HG03354 (cell line): ENCODE results near the gene HUS1.
"Not testable (repeated sequence)": the region's sequence is repeated elsewhere in the genome, so short reads cannot be mapped to it uniquely, and the experiment has no call there.

ENCODE experiments used
- ATAC-seq: cut with Tn5 transposase; IDR thresholded peaks from one replicate; pipeline ENCODE4 v1.9.1; 2021; ENCODE audit warnings: mild to moderate bottlenecking; ENCODE audit not compliant: unreplicated experiment, poor library complexity, severe bottlenecking

The HUS1 gene

GRCh38 chr7:47979145-47979831 lies at the start of gene HUS1:
Gene HUS1, minus strand, starts transcription at chr7:47979615. Its CDS starts 96 bp downstream, at chr7:47979519.
- ATAC-seq: peak; percentile 99

GRCh38 chr7:48028938-48029337 lies 49.5 kb upstream of the HUS1 start, which contains the start of gene SUN3:
Gene SUN3, minus strand, starts transcription at chr7:48029107. Its CDS starts 169 bp downstream, at chr7:48028938.
- ATAC-seq: no peak

- no peak for ATAC-seq
Measured at GRCh38 chr7:48025624-48026023, 46.2 kb upstream of the HUS1 start.

DNA sequence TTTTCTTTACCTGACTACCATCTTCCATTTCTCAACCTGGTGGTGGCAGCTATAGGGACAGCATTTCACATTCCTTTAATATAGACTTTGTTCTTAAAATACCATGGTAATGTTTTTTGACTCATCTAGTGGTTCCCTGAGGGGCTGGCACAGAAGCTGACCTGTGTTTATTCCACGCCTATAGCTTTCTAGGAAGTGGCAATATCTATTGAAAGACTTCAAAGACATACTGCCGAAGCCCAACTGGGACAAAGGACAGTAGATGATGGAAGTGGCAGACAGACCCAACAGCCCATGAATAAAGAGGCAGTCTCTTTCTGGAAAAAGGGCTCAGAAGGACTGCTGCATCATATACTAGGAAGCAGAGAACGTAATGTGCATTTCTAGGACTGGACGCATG lies 38.3 kb upstream of the HUS1 start:
- ATAC-seq: no peak

- ATAC-seq: no peak
Measured at GRCh38 chr7:48016641-48017040, 37.2 kb upstream of the HUS1 start.

DNA sequence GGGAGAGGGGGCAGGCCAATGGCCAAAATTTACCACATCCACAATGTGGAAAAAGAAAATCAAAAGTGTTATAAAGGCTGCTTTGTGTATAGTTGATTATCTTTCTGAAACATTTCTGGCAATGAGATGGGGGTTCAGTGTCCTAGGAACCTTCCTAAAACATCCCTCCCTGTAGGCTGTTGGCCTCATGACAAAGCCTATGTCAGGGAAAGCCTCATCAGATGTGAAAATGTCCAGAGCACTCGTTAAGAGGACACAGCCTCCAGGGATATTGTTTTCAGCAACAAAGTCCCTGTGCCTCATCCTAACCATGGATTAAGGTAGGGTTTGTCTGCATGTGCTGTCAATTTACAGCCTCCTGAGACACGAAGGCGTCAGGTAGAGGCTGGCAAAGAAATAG lies 32.5 kb upstream of the HUS1 start:
- ATAC-seq: no peak

- ATAC-seq: no peak
Measured at GRCh38 chr7:48011323-48011722, 31.9 kb upstream of the HUS1 start.

DNA sequence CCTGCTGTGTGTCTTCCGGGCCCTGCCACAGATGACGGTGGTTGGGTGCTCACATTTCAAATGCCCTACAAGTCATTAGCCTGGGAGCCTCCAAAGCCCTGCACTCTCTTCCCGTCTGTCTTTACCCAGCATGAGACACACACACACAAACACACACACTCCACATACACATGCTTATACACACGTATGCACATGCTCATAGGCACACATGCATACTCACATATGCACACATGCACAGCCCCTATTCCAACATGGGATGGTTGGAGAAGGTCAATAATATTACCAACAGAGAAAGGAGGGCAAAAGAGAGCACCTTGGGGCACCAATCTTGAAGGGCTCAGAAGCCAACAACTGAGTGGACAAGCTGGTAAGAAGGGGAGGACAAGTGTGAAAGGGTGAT lies 30.5 kb upstream of the HUS1 start:
- no peak for ATAC-seq

GRCh38 chr7:48009257-48009656 lies 29.8 kb upstream of the HUS1 start:
- ATAC-seq: no peak

- ATAC-seq: no peak
Measured at GRCh38 chr7:48006866-48007265, 27.5 kb upstream of the HUS1 start.

GRCh38 chr7:48004638-48005037 lies 25.2 kb upstream of the HUS1 start:
- ATAC-seq: peak; percentile 46

- ATAC-seq: no peak
Measured at GRCh38 chr7:48004032-48004431, 24.6 kb upstream of the HUS1 start.

GRCh38 chr7:48000164-48000563 lies 20.7 kb upstream of the HUS1 start:
- ATAC-seq: not testable (repeated sequence)

DNA sequence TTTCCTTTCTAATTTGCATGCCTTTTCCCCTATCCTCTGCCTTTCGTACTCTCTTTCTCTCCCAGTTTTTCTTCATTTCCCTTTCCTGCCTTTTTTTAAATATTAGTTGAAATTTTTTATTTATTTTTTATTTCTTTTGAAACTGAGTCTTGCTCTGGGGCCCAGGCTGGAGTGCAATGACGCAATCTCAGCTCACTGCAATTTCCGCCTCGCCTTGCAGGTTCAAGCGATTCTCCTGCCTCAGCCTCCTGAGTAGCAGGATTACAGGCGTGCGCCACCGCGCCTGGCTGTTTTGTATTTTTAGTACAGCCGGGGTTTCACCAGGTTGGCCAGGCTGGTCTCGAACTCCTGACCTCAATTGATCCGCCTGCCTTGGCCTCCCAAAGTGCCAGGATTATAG lies 20.0 kb upstream of the HUS1 start:
- no peak for ATAC-seq

GRCh38 chr7:47992446-47992845 lies 13.0 kb upstream of the HUS1 start:
- no peak for ATAC-seq

- peak; percentile 100 for ATAC-seq
Measured at GRCh38 chr7:47991741-47992311, 12.4 kb upstream of the HUS1 start.

- peak; percentile 2 for ATAC-seq
Measured at GRCh38 chr7:47991270-47991669, 11.9 kb upstream of the HUS1 start.

DNA sequence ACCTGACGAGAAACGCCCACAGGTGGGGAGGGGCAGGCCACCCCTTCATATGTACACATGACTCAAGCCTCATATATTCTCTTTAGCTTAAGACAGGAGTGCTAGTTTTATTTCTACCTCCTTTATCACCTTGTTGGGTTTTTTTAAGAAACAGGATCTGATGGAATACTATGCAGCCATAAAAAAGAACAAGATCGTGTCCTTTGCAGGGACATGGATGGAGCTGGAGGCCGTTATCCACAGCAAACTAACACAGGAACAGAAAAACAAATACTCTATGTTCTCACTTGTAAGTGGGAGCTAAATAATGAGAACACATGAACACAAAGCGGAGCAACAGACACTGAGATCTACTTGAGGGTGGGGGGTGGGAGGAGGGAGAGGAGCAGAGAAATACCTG lies 11.2 kb upstream of the HUS1 start:
- no peak for ATAC-seq

- ATAC-seq: not testable (repeated sequence)
Measured at GRCh38 chr7:47989607-47990400, 10.4 kb upstream of the HUS1 start.

GRCh38 chr7:47988496-47989386 lies 9.3 kb upstream of the HUS1 start:
- peak; percentile 25 for ATAC-seq
